ENCODE data around the gene SLC4A2.
A peak's percentile ranks its signal among the peaks of the same experiment; 100 is the strongest.

Gene SLC4A2

DNA sequence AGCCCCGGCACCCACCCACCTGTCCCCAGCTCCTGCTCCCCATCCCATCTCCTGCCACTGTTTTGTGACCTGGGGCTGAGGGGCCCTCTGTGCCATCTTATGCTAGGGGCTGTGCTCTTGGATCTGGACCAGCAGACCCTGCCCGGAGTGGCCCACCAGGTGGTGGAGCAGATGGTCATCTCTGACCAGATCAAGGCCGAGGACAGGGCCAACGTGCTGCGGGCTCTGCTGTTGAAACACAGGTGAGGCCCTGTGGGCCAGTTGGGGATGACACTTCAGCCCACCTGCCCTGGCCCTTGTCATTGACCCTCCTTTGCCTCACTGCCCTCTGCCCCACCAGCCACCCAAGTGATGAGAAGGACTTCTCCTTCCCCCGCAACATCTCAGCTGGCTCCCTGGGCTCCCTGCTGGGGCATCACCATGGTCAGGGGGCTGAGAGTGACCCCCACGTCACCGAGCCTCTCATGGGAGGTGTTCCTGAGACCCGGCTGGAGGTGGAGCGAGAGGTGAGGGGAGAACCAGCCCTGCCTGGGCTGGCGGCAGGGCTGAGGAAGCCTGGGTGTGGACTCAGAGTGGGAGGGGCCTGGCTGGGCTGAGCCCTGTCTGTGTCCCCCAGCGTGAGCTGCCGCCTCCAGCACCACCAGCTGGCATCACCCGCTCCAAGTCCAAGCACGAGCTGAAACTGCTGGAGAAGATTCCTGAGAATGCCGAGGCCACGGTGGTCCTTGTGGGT is 10.6 kb downstream of the SLC4A2 start:
- Histone ChIP-seq H3K9me3 (ENCODE audit: control insufficient read depth, insufficient read depth, low read length) (no peaks in the 10 kb centered on the region), H3K36me3 (ENCODE audit: insufficient read depth, low read length) (peaks cover 7% of the 10 kb centered on the region; the same call in 1 of the 2 replicates), H3K9ac (ENCODE audit: low read depth, low read length) (no peak overlapping the region), H3K4me1 (ENCODE audit: insufficient read depth, low read length) (peaks cover 10% of the 10 kb centered on the region)

DNA sequence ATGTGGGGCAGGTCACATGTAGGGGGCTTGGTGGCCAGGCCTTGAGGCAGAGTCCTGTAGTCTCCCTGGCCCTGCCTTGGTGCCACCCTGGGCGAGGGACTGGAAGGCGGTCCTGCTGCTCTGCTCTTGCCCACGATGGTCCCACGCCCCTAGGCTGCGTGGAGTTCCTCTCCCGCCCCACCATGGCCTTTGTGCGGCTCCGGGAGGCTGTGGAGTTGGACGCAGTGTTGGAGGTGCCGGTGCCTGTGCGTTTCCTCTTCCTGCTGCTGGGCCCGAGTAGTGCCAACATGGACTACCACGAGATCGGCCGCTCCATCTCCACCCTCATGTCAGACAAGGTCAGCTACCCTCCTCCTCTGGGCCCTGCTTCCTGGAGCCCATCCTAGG is 11.2 kb downstream of the SLC4A2 start:
- peaks cover 10% of the 10 kb centered on the region for H3K4me1 ChIP-seq (ENCODE audit: insufficient read depth, low read length)
- no peaks in the 10 kb centered on the region for H3K9me3 ChIP-seq (ENCODE audit: control insufficient read depth, insufficient read depth, low read length)
- H3K9ac ChIP-seq (ENCODE audit: low read depth, low read length): no peak overlapping the region
- H3K36me3 ChIP-seq (ENCODE audit: insufficient read depth, low read length): peaks cover 7% of the 10 kb centered on the region; the same call in 1 of the 2 replicates

DNA sequence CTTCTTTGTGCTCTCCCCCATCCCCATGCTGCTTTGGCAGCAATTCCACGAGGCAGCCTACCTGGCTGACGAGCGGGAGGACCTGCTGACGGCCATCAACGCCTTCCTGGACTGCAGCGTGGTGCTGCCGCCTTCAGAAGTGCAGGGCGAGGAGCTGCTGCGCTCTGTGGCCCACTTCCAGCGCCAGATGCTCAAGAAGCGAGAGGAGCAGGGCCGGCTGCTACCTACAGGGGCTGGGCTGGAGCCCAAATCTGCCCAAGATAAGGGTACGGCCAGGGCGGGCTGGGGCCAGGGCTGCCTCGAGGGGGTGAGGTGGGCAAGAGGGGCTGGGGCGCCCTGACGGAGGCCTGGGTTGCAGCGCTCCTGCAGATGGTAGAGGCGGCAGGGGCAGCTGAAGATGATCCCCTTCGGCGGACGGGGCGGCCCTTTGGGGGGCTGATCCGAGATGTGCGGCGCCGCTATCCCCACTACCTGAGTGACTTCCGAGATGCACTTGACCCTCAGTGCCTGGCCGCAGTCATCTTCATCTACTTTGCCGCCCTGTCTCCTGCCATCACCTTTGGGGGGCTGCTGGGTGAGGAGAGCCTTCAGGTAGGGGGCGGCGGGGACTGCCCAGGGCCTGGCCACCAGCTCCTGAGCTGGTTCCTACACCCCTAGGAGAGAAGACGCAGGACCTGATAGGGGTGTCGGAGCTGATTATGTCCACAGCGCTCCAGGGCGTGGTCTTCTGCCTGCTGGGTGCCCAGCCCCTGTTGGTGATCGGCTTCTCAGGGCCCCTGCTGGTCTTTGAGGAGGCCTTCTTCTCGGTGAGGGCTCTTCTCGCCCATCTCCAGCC is 11.9 kb downstream of the SLC4A2 start:
- Histone ChIP-seq H3K36me3 (ENCODE audit: insufficient read depth, low read length) (peaks cover 7% of the 10 kb centered on the region; the same call in 1 of the 2 replicates), H3K4me1 (ENCODE audit: insufficient read depth, low read length) (peaks cover 13% of the 10 kb centered on the region), H3K9ac (ENCODE audit: low read depth, low read length) (no peak overlapping the region), H3K9me3 (ENCODE audit: control insufficient read depth, insufficient read depth, low read length) (no peaks in the 10 kb centered on the region)

DNA sequence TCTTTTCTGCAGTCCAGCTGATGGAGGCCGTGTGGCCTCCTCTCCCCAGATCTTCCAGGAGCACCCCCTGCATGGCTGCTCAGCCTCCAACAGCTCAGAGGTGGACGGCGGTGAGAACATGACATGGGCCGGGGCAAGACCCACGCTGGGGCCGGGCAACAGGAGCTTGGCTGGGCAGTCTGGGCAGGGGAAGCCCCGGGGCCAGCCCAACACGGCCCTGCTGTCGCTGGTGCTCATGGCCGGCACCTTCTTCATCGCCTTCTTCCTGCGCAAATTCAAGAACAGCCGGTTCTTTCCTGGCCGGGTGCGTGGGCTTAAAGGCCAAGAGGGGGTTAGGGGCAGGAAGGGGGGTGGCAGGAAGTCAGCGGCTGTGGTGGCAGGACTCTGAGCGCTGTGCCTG is 14.6 kb downstream of the SLC4A2 start:
- no peaks in the 10 kb centered on the region for H3K9me3 ChIP-seq (ENCODE audit: control insufficient read depth, insufficient read depth, low read length)
- peaks cover 13% of the 10 kb centered on the region; the same call in 1 of the 2 replicates for H3K4me1 ChIP-seq (ENCODE audit: insufficient read depth, low read length)
- H3K36me3 ChIP-seq (ENCODE audit: insufficient read depth, low read length): no peaks in the 10 kb centered on the region; the same call in 1 of the 2 replicates

DNA sequence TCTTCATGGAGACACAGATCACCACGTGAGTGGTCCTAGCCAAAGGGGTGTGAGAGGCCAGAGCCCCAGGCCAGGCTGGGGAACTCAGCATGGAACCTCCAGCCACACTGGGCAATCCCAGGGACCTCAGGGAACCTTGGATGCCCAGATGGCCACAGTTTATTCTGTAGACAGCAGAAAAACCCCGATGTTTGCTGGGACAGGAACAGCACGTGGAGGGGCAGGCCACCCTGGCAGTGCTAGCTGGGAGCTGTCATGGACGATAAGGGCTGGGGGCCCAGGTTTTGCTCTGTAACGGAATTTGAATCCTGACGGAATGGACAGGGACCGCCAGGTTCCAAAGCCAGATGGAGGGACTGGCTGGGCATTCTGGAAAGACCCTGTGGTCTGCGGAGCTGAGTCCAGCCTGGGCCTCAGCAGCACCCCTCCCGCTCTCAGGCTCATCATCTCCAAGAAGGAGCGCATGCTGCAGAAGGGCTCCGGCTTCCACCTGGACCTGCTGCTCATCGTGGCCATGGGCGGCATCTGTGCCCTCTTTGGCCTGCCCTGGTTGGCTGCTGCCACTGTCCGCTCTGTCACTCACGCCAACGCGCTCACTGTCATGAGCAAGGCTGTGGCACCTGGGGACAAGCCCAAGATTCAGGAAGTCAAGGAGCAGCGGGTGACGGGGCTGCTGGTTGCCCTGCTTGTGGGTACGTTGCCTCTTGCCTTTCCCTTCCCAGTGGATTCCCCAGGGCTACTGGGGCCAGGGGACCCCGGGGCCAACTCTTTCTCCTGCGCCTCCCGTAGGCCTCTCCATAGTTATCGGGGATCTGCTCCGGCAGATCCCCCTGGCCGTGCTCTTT is 15.7 kb downstream of the SLC4A2 start:
- Histone ChIP-seq H3K4me1 (ENCODE audit: insufficient read depth, low read length) (peaks cover 17% of the 10 kb centered on the region; the same call in 1 of the 2 replicates), H3K36me3 (ENCODE audit: insufficient read depth, low read length) (no peaks in the 10 kb centered on the region; the same call in 1 of the 2 replicates), H3K9me3 (ENCODE audit: control insufficient read depth, insufficient read depth, low read length) (no peaks in the 10 kb centered on the region), H3K9ac (ENCODE audit: low read depth, low read length) (no peak overlapping the region)

More for the DNA sequence above, 14.6 kb downstream of the SLC4A2 start:
- no peak overlapping the region for H3K9ac ChIP-seq (ENCODE audit: low read depth, low read length)

DNA sequence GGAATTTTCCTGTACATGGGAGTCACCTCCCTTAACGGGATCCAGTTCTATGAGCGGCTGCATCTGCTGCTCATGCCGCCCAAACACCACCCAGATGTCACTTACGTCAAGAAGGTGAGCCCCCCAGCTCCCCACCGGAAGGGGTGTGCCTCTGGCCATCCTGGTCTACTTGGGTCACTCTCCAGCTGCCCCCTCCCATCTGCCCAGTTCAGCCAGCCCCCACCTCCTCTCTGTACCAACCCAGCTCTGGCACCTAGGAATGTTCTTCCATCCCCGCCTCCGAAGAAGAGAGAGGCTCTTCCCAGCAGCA is 16.2 kb downstream of the SLC4A2 start:
- H3K9ac ChIP-seq (ENCODE audit: low read depth, low read length): no peak overlapping the region
- H3K36me3 ChIP-seq (ENCODE audit: insufficient read depth, low read length): no peaks in the 10 kb centered on the region; the same call in 1 of the 2 replicates
- H3K9me3 ChIP-seq (ENCODE audit: control insufficient read depth, insufficient read depth, low read length): no peaks in the 10 kb centered on the region
- peaks cover 17% of the 10 kb centered on the region; the same call in 1 of the 2 replicates for H3K4me1 ChIP-seq (ENCODE audit: insufficient read depth, low read length)

DNA sequence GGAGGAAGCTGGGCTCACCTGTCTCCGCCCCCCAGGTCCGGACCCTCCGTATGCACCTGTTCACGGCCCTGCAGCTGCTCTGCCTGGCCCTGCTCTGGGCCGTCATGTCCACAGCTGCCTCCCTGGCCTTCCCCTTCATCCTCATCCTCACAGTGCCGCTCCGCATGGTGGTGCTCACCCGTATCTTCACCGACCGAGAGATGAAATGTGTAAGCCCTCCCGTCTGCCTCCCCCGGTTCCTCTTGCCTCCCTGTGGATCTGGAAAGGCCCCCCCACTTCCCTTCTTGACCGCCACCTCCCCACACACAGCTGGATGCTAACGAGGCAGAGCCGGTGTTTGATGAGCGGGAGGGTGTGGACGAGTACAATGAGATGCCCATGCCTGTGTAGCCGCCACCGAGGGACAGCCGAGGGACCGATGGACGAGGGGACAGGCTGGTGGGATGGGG is 16.6 kb downstream of the SLC4A2 start:
- Histone ChIP-seq H3K4me1 (ENCODE audit: insufficient read depth, low read length) (peaks cover 17% of the 10 kb centered on the region; the same call in 1 of the 2 replicates), H3K9me3 (ENCODE audit: control insufficient read depth, insufficient read depth, low read length) (no peaks in the 10 kb centered on the region), H3K9ac (ENCODE audit: low read depth, low read length) (no peak overlapping the region), H3K36me3 (ENCODE audit: insufficient read depth, low read length) (no peaks in the 10 kb centered on the region; the same call in 1 of the 2 replicates)

DNA sequence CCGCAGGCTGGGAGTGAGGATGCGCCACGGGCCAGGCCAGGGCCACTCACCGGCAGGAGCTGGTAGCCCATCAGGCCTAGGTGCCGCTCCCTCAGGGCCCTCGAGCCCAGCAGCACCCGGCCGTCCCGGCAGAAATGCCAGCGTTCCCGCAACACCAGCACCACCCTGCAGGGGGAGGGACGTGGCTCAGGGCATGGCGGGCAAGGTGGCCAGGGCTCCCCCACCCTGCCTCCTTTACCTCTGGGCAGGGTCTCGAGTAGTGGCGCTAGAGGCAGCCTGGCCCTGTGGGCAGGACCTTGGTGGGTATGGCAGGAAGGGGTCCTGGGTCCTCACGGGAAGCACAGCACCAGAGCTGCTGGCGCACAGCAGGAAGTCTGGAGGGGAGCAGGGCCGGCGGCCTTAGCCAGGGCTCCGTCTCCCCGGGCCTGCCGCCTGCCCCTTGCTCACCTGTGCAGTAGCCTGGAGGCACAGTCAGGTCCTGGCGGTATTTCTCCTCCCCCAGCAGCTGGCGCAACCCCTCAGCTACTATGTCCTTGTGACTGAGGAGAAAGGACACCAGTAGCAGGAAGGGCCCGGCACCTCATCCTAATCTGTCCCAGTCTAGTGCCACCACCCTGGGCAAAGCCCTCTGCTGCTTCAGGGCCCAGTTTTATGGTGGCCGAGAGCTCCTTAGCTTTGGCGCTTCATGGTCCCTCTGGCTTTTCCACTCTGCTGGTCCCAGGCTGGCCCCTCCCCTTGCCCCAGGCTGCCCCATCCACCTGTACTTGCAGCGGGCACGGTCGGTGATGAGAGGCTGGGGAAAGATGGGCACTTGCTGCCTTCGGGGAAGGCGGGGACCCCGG is 17.7 kb downstream of the SLC4A2 start:
- Histone ChIP-seq H3K9ac (ENCODE audit: low read depth, low read length) (no peak overlapping the region), H3K9me3 (ENCODE audit: control insufficient read depth, insufficient read depth, low read length) (no peaks in the 10 kb centered on the region), H3K4me1 (ENCODE audit: insufficient read depth, low read length) (peaks cover 19% of the 10 kb centered on the region; the same call in 1 of the 2 replicates), H3K36me3 (ENCODE audit: insufficient read depth, low read length) (no peaks in the 10 kb centered on the region; the same call in 1 of the 2 replicates)

DNA sequence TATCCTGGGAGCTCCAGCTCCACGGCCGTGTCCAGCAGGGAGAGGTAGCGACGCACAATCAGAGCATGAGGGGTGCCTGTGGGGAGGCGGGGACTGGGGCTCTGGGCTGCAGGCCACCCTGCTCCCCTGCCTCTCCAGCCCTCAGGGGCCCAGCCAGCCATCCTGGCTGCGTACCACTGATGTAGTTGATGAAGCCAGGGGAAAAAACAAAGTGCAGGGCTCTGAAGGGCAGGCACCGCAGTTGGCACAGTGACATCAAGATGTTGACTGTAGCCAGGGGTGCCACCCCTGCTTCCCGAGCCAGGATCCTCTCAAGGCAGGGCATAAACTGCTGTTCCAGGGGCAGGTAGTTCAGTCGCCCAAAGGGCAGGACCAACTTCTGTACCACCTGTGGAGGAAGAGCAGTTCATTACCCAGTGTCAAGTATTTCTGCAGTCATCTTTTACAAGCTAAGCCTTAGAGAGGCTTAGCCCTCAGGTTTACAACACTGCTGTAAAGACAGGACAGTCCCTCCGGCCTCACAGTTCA is 18.4 kb downstream of the SLC4A2 start:
- Histone ChIP-seq H3K9ac (ENCODE audit: low read depth, low read length) (no peak overlapping the region), H3K36me3 (ENCODE audit: insufficient read depth, low read length) (no peaks in the 10 kb centered on the region; the same call in 1 of the 2 replicates)

DNA sequence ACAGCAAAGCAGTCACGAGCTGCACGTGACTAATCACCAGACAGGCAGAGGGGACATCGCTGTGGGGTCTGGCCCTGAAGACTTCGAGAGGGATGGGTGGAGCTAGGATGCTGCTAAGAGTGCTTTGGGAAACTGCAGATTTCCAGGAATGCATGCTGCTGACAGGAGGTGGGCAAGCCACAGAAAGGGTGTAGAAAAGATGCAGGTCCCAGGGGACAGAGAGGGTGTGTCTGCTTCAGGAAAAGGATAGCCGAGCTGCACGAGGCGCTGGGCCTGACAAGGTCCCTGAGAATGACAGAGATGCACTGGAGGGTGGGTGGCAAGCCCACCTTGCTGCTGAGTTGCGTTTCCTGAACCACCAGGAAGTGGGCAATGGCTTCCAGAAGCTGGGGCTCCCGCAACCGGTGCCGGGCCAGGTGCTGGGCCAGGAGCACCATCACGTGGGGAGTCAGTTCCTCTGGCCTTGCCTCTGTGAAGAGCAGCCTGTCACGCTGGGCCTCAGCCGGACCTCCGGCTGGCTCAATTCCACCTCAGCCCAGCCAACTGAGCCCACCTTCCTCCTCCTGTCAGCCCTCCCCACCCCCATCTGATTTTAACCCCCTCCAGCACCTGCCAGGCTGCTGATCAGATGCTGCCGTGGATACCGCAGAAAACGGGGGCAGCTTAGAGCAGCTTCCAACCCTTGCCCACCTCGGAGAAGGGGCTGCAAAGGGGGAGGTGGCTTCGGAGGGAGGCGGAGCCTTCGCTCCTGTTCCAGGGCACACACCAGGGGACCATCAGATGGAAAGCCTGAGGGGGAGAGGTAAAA is 19.0 kb downstream of the SLC4A2 start:
- Histone ChIP-seq H3K4me1 (ENCODE audit: insufficient read depth, low read length) (peaks cover 19% of the 10 kb centered on the region; the same call in 1 of the 2 replicates), H3K9me3 (ENCODE audit: control insufficient read depth, insufficient read depth, low read length) (no peaks in the 10 kb centered on the region), H3K36me3 (ENCODE audit: insufficient read depth, low read length) (no peaks in the 10 kb centered on the region; the same call in 1 of the 2 replicates), H3K9ac (ENCODE audit: low read depth, low read length) (peak overlapping the region; percentile 2; the same call in 1 of the 2 replicates)

More for the DNA sequence above, 18.4 kb downstream of the SLC4A2 start:
- Histone ChIP-seq H3K4me1 (ENCODE audit: insufficient read depth, low read length) (peaks cover 19% of the 10 kb centered on the region; the same call in 1 of the 2 replicates), H3K9me3 (ENCODE audit: control insufficient read depth, insufficient read depth, low read length) (no peaks in the 10 kb centered on the region)

DNA sequence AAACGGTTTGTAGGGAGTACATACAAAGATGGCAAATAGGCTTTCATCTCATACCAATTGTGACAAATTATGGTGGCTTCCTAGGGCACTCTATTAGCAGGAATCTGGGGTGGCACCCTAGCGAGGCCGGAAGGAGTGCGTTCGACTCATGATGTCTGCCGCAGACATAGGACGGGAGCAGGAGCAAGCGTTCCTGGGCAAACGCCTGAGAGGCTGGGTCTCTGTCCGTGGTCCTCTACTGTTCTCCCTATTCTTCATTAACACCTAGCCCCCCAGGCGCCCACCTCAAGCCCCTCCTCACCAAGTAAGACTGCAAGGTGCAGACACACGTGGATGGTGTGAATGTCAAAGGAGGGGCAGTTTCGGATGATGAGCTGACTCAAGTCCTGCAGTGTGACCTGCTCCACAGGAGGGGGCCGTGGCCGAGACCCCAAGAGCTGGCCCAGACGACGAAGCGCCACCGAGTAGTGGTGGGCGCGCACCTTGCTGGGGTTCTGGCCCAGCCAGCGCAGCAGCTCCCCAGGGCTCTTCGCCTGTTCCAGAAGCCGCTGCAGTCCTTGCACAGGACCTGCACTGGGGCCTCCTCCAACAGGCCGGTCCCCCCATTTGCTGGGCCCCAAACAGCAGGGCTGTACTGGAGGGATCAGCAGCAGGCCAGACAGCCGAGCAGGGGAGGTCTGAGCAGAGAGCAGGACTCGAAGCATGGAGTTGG is 20.0 kb downstream of the SLC4A2 start:
- no peaks in the 10 kb centered on the region for H3K9me3 ChIP-seq (ENCODE audit: control insufficient read depth, insufficient read depth, low read length)
- peaks cover 19% of the 10 kb centered on the region; the same call in 1 of the 2 replicates for H3K4me1 ChIP-seq (ENCODE audit: insufficient read depth, low read length)
- peak overlapping the region; percentile 96; the same call in 1 of the 2 replicates for H3K9ac ChIP-seq (ENCODE audit: low read depth, low read length)
- H3K36me3 ChIP-seq (ENCODE audit: insufficient read depth, low read length): no peaks in the 10 kb centered on the region; the same call in 1 of the 2 replicates

DNA sequence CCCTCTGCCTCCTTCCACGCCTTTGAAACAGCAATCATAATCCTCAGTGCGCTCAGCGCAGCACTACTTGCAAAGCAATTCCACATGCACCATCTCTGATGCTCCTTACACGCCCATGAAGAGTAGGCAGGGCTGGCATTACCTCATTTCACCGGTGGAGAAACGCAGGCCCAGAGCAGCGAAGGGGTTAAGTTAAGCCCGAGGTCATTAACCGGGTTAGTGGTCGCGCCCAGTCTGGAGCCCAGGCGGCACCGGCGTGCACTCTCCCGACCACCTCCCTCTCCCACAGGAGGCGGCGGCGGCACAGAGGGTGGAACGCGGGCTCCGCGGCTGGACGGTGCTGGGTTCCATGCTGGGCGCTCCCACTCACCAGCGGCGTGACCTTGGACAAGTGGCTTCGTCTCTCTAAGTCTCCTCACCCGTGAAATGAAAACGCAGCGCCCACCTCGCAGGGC is 20.7 kb downstream of the SLC4A2 start:
- Histone ChIP-seq H3K36me3 (ENCODE audit: insufficient read depth, low read length) (no peaks in the 10 kb centered on the region; the same call in 1 of the 2 replicates), H3K9ac (ENCODE audit: low read depth, low read length) (peak overlapping the region; percentile 96), H3K4me1 (ENCODE audit: insufficient read depth, low read length) (peaks cover 20% of the 10 kb centered on the region)

More for the DNA sequence above, 20.7 kb downstream of the SLC4A2 start:
- no peaks in the 10 kb centered on the region for H3K9me3 ChIP-seq (ENCODE audit: control insufficient read depth, insufficient read depth, low read length)
